Non-pigmented ciliary epithelial cell (primary cell): ENCODE results near the gene CDC37.
"Not testable (repeated sequence)": the region's sequence is repeated elsewhere in the genome, so short reads cannot be mapped to it uniquely, and the experiment has no call there.

Source experiments
- DNase-seq: peaks from one replicate; pipeline ENCODE4 v3.0.0-alpha.2; 2010; ENCODE audit warnings: low read depth

The CDC37 gene

DNA sequence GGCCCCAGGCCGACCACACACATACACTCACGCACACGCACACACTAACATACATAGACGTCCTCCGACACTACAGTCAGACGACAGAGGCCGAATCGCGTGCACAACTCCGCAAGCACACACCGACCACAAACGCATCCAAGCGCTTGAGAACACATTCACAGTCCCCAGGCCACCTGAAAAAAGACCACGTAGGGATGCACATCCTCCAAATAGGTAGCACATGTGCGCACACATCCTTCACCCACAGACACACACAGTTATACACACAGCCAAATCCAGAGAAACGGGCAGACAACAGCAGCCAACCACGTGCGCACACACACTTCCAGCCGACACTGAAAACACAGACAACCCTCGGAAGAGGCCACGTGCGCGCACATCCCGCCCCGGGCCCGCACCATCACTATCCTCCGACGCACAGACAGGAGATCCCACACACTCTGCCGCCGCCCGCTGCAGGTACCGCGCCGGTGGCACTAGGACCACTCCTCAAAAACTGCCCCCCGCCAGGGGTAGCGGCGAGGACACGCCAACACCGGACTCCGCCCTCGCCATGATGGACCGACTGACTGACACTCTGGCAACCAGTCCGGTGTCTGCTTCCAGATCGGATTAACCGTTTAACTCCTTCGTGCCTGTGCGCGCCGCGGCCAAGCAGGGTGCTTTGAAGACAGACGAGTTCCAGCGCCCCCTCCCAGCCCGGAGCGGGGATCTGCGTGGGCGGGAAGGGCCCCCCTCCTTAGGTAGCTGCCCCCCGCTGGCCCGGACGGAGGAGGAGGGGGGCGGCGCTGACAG lies 16.5 kb upstream of the CDC37 start:
- DNase-seq = no peak

DNA sequence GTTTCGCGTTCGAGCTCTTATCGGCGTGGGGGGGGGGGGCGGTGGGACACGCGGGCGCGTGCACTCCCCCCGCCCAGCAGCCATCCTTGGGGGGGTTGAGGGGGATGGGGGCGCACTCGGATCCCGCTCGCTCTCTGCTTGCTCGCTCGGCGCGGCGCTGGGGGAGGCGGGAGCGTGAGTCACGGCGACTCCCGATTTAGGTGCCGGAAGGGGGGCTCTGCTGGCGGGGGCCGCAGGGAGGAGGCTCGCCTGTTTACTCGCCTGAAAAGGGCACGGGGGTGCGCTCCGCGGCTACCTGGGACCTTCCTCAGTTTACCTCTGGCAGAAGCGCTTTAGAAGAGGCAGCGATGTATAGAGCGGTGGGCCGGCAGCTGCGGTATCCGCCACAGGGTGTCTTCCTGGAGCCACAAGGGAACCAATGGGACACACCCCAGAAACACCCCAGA lies 15.9 kb upstream of the CDC37 start:
- DNase-seq = no peak

DNA sequence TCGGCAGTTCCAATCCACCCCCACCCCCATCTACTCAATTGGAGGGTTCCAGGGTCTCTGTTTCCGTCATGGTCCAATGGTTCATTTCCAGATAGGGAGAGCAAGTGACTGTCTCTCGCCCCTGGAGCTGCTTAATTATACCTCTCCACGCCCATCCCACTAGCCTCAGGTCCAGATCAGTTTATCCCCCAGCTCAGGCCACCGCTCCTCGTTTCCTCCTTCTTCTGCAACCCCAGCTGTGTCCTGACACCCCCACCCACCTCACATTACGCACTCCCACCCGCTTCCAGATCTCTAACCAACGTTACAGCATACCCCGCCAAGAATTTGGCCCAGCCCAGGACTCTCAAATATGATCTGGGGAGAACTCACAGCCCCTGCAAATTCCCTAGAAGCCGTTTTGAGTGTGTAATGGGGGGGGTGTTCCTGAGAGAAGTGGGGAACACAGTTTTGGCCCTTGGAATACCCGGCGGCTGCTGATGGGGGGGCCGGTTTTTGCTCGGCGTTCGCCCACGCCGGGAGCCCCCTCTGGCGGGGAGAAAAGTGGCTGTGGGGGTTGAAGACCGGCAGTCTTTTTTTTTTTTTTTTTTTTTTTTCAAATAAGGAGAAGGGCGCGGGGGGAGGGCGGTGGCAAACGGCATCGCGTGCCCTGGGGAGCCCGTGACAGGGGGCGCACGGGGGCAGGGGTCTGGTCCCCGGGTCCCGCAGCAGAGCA lies 15.3 kb upstream of the CDC37 start:
- DNase-seq = no peak

DNA sequence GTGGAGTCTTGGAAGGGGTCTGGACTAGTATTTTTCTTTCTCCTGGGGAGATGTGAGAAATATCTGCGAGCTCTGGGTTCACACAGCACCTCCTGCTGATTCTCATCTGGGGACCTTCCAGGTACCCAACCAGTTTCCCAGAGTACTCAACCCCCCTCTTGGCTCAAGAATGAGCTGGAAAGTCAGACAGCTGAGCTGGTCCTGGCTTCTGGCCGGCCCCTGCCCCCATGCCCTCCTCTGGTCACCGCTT lies 14.8 kb upstream of the CDC37 start:
- DNase-seq = no peak

DNA sequence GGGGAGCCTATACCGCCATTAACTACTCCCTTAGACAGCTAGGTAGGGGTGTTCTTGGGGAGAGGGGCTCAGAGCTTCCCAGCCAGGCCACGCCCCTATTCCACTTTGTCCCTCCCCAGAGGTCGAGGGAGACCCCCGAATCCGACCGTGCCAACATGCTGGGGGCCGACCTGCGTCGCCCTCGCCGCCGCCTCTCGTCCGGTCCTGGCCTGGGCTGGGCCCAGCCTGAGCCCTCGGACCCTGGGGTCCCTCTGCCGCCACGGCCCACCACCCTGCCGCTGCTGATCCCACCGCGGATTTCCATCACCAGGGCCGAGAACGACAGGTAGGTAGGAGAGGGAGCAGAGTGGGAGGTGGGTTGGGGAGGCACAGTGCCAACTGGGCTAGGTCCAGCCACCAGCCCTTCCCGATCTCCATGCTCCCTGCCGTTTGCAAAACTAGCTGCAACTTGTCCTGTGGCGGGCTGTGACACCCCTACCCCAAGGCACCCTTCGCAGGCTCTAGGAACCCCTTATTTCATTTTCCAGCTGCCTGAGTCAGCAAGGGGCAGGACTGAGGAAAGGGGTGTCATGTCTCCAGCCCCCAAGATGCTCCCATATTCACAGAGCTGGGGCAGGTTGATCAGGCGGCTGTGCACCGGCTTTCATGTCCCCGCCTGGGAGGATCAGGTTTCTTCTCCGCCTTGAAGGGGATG lies 14.3 kb upstream of the CDC37 start:
- DNase-seq = no peak

DNA sequence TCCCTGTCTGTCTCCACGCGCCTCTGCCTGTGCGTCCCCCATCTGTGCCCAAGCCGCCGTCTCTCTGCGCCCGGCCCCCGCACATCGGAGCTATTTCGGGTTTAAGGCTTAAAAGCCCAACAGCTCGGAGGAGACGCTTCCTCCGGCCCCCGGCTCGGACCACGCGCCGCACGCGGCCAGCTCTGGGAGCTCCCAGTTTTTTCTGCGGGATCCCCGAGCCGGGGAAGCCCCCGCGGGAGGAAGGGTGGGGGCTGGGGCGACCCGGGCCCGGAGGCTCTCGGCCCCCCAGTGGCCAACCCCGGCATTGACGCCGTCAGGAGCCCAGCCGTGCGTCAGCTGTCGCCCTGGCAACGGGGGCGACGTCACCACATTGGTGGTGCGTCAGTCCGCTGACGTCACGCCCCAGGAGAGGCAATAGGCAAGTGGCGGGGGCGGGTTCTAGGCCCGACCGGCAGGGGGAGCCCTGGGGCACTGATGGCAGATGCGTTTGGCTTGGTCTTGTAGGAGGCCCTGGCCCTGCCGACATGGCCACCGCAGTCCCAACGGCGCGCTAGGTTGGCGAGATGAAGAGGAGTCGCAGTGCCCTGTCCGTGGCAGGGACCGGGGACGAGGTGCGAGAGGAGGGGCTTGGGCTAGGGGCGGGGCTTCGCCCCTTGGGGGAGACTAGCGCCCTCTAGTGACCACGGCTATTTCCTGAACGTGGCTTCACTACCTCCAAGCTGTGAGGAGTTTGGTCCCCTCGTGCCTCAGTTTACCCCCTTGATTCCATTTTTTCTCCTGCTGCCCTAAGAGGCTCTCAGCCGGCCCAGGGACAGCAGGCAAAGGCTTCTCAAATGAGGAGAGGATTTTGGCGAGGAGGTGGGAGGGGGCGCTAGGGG lies 13.3 kb upstream of the CDC37 start:
- DNase-seq = no peak

DNA sequence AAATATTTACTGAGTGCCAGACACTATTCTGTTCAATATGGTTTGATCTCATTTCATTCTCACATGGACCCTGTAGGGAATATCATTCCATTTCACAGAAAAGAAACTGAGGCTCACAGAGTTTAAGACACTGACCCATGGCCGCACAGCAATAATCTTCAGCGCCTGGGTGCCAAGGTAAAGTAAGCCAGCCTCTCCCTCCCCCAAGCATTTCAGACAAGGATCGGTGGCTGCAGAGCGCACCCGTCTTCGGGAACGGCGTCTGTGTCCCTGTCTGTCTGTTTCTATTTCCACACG lies 12.7 kb upstream of the CDC37 start:
- no peak for DNase-seq

DNA sequence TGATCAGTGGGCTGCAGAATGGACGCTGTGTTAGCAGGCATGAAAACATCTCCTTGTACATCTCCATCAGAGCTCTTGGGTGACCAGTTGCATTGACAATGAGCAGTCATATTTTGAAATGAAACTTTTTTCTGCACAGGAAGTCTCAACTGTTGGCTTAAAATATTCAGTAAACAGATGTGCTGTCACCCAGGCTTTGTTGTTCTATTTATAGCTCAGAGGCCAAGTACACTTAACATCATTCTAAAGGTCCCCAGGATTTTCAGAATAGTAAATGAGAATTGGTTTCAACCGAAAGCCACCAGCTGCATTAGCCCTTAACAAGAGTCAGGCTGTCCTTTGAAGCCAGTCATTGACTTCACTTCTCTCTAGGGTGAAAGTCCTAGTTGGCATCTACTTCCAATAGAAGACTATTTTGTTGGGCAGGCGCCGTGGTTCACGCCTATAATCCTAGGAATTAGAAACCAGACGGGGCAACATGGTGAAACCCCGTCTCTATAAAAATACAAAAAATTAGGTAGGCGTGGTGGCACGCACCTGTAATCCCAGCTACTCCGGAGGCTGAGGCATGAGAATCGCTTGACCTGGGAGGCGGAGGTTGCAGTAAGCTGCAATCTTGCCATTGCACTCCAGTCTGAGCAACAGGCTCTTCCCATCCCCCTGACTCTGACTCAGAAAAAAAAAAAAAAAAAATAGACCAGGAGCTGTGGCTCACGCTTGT lies 9.1 kb upstream of the CDC37 start:
- no peak for DNase-seq

DNA sequence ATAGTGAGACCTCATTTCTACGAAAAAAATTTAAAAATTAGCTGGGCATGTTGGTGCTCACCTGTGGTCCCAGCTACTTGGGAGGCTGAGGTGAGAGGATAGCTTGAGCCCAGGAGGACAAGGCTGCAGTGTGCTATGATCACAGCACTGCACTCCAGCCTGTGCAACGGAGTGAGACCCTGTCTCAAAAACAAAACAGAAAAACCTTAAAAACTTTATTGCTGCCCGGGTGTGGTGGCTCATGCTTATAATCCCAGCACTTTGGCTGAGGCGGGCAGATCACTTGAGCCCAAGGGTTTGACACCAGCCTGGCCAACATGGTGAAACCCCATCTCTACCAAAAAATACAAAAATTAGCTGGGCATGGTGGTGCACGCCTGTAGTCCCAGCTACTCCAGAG lies 7.9 kb upstream of the CDC37 start:
- DNase-seq = not testable (repeated sequence)

DNA sequence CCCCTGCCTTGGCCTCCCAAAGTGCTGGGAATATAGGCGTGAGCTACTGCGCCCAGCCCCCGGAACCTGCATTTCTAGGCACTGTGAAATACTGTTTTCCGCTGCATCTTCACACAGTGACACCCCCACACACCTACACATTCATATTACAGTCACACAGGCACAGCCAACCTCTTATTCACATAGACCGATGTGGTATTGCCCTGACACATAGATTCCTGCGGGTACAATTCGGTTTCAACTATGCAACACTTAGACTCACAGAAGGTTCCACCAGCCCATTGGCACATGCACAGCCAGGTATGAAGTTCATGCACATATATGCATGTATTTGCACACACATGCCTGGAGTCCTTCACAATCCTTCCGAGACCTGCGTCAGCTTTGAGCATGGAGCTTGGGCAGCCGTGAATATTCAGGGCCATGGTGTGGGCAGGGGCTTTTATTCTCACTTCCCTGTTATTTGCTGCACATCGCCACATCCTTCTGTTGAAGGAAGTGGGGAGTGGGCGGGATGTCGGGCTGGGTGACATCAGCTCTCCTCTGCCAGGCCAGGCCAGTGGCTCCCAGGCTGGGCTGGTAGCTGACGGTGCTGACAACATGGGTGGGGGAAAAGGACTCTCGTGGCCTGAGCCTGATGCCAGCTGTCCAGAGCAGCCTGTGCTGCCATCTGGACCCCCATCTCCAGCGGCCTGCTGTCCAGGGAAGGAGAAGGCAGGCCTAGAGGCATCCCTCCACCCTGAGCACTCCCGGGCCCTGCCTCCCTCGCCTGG lies 5.4 kb upstream of the CDC37 start:
- DNase-seq = no peak

DNA sequence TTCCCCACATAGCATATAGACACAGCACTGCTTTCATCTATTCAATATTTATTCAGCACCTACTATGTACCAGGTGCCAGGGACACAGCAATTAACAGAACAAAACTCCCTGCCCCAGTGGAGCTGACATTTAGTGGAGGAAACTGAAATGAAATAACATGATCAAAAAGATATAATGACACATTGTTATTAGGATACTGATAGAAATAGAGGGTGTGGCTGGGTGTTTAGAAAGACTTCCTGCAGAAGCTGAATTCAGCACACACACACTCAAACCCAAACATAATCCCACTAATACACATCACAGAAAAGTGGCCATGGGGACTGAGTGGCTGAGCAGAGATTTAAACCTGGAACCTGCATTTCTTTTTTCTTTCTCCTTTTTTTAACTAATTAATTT lies 3.8 kb upstream of the CDC37 start:
- DNase-seq = no peak

DNA sequence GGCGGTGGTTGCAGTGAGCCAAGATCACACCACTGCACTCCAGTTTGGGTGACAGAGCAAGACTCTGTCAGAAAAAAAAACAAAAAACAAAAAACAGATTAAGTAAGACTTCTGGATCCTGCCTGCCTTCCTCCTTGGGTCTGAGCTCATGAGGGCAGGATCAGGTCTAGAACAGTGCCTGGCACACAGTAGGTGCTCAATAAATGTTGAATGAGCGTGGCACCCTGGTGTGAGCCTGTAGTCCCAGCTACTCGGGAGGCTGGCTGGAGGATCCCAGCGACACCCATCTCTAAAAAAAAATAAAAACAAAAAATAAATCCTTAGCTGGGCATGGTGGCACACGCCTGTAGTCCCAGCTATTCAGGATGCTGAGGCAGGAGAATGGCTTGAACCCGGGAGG lies 2.8 kb upstream of the CDC37 start:
- DNase-seq = no peak

DNA sequence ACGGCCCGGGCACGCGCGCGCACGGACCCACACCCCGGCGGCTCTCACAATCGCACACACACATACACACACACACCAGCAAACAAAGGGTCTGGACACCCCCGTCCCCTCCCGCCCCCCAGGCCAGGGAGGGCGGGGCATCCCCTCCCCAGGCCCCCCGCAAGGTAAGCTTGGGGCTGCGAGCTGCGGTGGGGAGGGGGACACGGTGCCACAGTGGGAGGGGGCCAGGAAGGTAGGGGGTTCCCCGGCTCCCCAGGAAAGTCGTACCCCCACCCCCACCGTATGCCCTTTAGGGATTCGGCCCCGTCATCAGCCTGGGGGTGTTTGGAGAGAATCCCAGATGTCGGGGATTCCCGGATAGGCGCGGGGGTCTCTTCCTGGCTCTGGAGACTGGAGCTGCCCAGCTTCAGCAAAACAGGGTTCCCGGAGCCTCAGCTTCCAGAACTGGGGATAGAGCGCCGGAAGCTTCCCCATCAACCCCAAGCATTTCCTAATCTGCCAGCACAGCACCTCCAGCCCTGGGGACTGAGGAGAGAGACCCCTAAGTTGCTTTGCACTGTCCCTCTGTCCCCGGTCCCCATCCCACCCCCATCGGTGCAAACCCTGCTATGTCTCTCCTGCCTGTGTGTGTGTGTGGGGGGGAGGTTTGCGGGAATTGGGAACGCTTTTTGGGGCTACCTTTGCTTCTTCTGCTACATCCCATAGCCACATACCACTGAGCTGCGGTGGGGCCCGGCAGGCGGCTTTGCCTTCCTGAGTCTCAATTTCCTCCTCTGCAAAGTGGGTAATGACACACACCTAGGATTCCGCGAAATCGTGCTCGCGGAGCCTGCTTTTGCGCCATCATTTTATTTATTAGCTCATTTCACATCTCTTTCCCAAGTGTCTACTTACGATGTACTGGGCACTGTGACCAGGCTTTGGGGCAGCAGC lies 1.8 kb upstream of the CDC37 start:
- no peak for DNase-seq

DNA sequence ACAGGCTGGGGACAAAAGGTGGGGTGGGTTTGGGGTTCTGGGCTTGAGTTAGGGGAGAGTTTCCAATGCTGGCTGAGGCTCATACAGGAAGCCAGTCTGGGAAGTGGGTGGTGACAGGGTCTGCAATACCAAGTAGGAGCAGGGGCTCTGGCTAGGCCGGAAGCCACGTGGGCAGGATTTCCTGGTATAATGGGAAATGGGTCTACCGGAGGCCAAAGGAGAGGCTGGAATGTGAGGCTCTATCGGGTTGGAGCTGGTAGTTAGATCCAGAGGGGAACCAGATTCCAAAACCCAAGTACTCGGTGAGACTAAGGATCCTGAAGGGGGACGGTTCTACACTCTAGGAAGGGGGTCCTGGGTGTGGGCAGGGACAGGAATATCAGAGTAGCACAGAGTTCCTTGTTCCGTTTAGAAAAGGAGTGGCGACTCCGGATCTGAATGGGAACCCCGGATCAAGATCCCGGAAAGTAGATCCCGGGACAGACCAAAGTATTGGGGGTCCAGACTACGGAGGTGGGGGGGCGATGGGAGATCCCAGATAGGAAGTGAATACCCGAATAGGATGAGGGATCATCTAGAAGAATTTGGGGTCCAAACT lies 802 bp downstream of the CDC37 start:
- no peak for DNase-seq

DNA sequence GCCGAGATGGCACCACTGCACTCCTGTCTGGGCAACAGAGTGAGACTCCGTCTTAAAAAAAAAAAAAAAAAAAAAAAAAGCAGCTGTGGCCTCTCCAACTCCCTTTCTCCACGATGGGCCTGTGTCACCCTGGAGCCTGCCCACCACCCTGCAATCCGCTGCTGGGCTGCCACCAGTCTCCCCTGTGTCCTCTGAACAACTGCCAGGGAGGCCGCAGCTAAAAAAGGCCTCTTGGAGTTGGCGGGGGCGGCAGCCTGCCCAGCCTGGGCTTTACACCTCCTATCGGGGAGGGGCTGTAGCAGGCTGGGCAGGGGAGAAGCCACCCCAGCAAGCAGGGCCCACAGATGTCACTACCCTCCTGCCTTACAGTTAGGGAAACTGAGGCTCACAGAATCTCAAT lies 3.5 kb downstream of the CDC37 start:
- no peak for DNase-seq

DNA sequence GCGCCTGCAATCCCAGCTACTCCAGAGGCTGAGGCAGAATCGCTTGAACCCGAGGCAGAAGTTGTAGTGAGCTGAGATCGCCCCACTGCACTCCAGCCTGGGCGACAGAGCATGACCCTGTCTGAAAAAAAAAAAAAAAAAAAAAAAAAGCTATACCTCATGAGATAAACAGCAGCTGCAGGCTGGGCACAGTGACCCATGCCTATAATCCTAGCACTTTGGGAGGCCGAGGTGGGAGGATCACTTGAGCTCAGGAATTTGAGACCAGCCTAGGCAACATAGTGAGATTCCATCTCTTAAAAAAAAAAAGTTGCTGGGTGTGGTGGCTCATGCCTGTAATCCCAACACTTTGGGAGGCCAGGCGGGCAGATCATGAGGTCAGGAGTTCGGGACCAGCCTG lies 4.0 kb downstream of the CDC37 start:
- not testable (repeated sequence) for DNase-seq

DNA sequence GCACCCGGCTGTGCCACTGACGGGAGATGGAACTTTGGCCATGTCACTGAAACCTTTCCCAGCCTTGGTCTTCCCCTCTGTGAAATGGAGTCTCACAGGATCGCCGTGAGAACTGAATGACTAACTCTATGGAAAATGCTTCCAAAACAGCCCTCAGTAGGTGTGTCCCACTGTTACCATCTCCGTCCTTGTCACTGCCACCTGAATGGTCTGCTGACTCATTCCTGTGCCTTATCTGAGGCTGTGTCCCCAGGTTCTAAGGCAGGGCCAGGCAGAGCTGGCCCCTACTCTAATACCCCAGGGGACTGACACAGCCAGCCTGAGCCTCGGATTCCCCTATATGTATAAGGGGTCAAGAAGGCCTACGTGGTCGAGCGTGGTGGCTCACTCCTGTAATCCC lies 4.5 kb downstream of the CDC37 start:
- no peak for DNase-seq

DNA sequence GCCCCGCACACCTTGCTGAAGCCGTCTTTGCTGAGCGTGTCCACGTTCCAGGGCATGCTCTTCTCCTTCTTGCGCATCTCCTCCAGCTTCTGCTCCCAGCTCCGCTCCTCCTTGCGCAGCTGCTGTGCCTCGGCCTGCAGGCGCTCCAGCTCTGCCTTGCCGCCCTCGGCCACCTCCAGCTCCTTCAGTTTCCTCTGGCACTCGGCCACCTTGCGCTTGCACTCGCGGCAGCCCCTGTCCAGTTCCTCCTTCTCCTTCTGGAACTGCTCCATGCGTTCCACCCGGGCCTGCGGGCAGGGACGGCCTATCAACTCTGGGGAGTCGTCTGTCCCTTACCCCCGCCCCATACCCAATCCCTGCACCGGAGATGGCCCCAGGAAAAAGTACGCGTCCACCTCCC lies 7.4 kb downstream of the CDC37 start:
- DNase-seq = no peak

DNA sequence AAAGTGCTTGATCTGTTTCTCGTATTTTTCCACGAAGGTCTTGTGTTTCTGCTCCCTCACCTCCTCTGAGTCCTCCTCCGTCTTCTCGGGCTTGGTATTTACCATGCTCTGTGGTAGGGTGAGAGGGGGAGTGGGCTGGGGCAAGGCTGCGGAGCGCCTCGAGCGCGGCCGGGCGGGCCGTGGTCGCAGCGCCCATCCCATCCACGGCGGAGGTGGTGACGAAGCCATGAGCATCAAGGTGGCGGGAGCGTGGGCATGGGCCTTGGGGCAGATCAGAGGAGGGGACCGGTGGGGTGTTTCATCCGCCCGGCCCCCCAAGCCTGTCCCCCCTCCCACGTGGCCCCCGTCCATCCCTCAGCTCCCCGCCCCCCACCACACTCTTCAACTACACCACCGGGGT lies 7.9 kb downstream of the CDC37 start:
- DNase-seq = no peak

DNA sequence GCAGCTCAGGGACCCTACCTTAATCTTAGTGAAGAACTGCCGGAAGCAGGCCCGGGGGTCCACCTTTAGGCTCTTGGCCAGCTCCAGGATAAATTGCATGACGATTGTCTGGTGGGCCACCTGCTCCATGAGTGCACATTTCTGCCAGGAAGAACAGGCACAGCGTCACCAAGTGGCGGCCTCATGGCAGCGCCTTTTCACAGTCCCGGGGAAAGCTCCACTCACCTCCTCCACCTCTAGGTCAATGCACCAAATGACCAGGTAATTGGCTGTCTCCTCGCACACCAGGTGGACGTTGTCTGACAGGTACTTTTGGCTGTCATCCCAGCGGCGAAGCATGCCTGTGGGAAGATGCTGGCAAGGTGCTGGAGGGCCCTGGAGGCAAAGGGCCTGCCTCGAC lies 8.3 kb downstream of the CDC37 start:
- DNase-seq = no peak
